ENCODE results near the gene FOXL2NB. TPM values are rescaled to one million over a fixed set of nuclear protein-coding genes. Genes with fewer than 3 reads are reported as not detected.

The FOXL2NB gene
- total RNA-seq, 1 donor from 2014 or later, result not detected

GRCh38 chr3:138964923-138965322, 17.9 kb downstream of the FOXL2NB start:
- intact Hi-C loops (cut with micrococcal nuclease), result no loop called here
- Histone ChIP-seq H3K36me3 (no peaks in the 10 kb centered on the region), H3K27me3 (ENCODE audit: low read depth) (peaks cover 90% of the 10 kb centered on the region), H3K9me3 (replicated peaks) (peaks cover 25% of the 10 kb centered on the region), H3K27ac (replicated peaks) (no peak overlapping the region), H3K4me3 (no peak overlapping the region), H3K4me1 (peaks cover 7% of the 10 kb centered on the region)
- TF ChIP-seq CTCF (IDR thresholded peaks at IDR 0.05; ENCODE audit: borderline replicate concordance), result no peak
- DNase-seq, result no peak

GRCh38 chr3:138971766-138972320, 24.8 kb downstream of the FOXL2NB start:
- no peak for TF ChIP-seq CTCF (IDR thresholded peaks at IDR 0.05; ENCODE audit: borderline replicate concordance)
- H3K4me3 ChIP-seq, result no peak overlapping the region
- no peaks in the 10 kb centered on the region for H3K36me3 ChIP-seq
- no peak overlapping the region for H3K27ac ChIP-seq (replicated peaks)
- H3K27me3 ChIP-seq (ENCODE audit: low read depth), result peaks cover 53% of the 10 kb centered on the region
- no peaks in the 10 kb centered on the region for H3K9me3 ChIP-seq (replicated peaks)
- H3K4me1 ChIP-seq, result no peaks in the 10 kb centered on the region
- no peak for DNase-seq
- intact Hi-C loops (cut with micrococcal nuclease), result no loop called here

GRCh38 chr3:138972941-138973340, 25.9 kb downstream of the FOXL2NB start:
- Histone ChIP-seq H3K4me3 (no peak overlapping the region), H3K27me3 (ENCODE audit: low read depth) (peaks cover 48% of the 10 kb centered on the region), H3K4me1 (no peaks in the 10 kb centered on the region), H3K27ac (replicated peaks) (no peak overlapping the region), H3K36me3 (no peaks in the 10 kb centered on the region), H3K9me3 (replicated peaks) (no peaks in the 10 kb centered on the region)
- intact Hi-C loops (cut with micrococcal nuclease), result no loop called here
- DNase-seq, result no peak
- no peak for TF ChIP-seq CTCF (IDR thresholded peaks at IDR 0.05; ENCODE audit: borderline replicate concordance)

GRCh38 chr3:138974462-138974861, 27.4 kb downstream of the FOXL2NB start:
- no peak for TF ChIP-seq CTCF (IDR thresholded peaks at IDR 0.05; ENCODE audit: borderline replicate concordance)
- no peak overlapping the region for H3K27ac ChIP-seq (replicated peaks)
- intact Hi-C loops (cut with micrococcal nuclease), result no loop called here
- no peaks in the 10 kb centered on the region for H3K4me1 ChIP-seq
- no peaks in the 10 kb centered on the region for H3K9me3 ChIP-seq (replicated peaks)
- no peak overlapping the region for H3K4me3 ChIP-seq
- peaks cover 33% of the 10 kb centered on the region for H3K27me3 ChIP-seq (ENCODE audit: low read depth)
- H3K36me3 ChIP-seq, result no peaks in the 10 kb centered on the region
- no peak for DNase-seq

- no peak for TF ChIP-seq CTCF (IDR thresholded peaks at IDR 0.05; ENCODE audit: borderline replicate concordance)
- Histone ChIP-seq H3K4me3 (no peak overlapping the region), H3K27me3 (ENCODE audit: low read depth) (peaks cover 24% of the 10 kb centered on the region), H3K36me3 (no peaks in the 10 kb centered on the region), H3K9me3 (replicated peaks) (no peaks in the 10 kb centered on the region), H3K4me1 (no peaks in the 10 kb centered on the region), H3K27ac (replicated peaks) (no peak overlapping the region)
- intact Hi-C loops (cut with micrococcal nuclease), result no loop called here
- DNase-seq, result no peak
Observed at GRCh38 chr3:138975351-138975750, 28.3 kb downstream of the FOXL2NB start.
